ENCODE results near the gene TCTN2. TPM values are rescaled to one million over a fixed set of nuclear protein-coding genes. Genes with fewer than 3 reads are reported as not detected.
A peak's percentile ranks its signal among the peaks of the same experiment; 100 is the strongest.

The TCTN2 gene
- total and polyA plus RNA-seq, 9 of the 15 experiments (the other 6 are each of a cell fraction or from before 2014, with no cell fraction given), result 0.58 to 5.5 (median 3.6) TPM

- no peak for TF ChIP-seq ZNF274 (IDR thresholded peaks at IDR 0.05; ENCODE audit: borderline replicate concordance, low read depth, low read length)
- TF ChIP-seq ZKSCAN1 (IDR thresholded peaks at IDR 0.05; ENCODE audit: low read depth, low read length), result no peak
- no peak for TF ChIP-seq ZNF174 (CRISPR knock-in tag; IDR thresholded peaks at IDR 0.05)
- TF ChIP-seq SIX5 (IDR thresholded peaks at IDR 0.05; ENCODE audit: borderline replicate concordance in 1 of 2, insufficient read depth in 1 of 2, low read depth in 1 of 2, low read length in 2 of 2), result no peak
- TF ChIP-seq ZNF282 (CRISPR knock-in tag; IDR thresholded peaks at IDR 0.05), result no peak
- no peak for TF ChIP-seq ZC3H4 (CRISPR knock-in tag; IDR thresholded peaks at IDR 0.05; ENCODE audit: borderline replicate concordance)
- no peak for TF ChIP-seq POLR2A (conservative IDR thresholded peaks at IDR 0.05)
- TF ChIP-seq, protein P1, sequence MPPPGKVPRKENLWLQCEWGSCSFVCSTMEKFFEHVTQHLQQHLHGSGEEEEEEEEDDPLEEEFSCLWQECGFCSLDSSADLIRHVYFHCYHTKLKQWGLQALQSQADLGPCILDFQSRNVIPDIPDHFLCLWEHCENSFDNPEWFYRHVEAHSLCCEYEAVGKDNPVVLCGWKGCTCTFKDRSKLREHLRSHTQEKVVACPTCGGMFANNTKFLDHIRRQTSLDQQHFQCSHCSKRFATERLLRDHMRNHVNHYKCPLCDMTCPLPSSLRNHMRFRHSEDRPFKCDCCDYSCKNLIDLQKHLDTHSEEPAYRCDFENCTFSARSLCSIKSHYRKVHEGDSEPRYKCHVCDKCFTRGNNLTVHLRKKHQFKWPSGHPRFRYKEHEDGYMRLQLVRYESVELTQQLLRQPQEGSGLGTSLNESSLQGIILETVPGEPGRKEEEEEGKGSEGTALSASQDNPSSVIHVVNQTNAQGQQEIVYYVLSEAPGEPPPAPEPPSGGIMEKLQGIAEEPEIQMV (tag; conservative IDR thresholded peaks at IDR 0.05; ENCODE audit: low read depth), result no peak
- no peak for TF ChIP-seq RFX5 (IDR thresholded peaks at IDR 0.05; ENCODE audit: low read depth, low read length)
- no peak for TF ChIP-seq RHOXF2B (CRISPR knock-in tag; conservative IDR thresholded peaks at IDR 0.05)
- TF ChIP-seq, protein P2, sequence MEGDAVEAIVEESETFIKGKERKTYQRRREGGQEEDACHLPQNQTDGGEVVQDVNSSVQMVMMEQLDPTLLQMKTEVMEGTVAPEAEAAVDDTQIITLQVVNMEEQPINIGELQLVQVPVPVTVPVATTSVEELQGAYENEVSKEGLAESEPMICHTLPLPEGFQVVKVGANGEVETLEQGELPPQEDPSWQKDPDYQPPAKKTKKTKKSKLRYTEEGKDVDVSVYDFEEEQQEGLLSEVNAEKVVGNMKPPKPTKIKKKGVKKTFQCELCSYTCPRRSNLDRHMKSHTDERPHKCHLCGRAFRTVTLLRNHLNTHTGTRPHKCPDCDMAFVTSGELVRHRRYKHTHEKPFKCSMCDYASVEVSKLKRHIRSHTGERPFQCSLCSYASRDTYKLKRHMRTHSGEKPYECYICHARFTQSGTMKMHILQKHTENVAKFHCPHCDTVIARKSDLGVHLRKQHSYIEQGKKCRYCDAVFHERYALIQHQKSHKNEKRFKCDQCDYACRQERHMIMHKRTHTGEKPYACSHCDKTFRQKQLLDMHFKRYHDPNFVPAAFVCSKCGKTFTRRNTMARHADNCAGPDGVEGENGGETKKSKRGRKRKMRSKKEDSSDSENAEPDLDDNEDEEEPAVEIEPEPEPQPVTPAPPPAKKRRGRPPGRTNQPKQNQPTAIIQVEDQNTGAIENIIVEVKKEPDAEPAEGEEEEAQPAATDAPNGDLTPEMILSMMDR (IDR thresholded peaks at IDR 0.05 in 2 of 3, conservative IDR thresholded peaks at IDR 0.05 in 1 of 3; ENCODE audit: insufficient read depth in 2 of 3, low read depth in 1 of 3, low read length in 3 of 3), result no peak
- TF ChIP-seq ZNF165 (CRISPR knock-in tag; IDR thresholded peaks at IDR 0.05; ENCODE audit: borderline replicate concordance), result no peak; the same call in 1 of the 2 replicates
- TF ChIP-seq, protein P3, sequence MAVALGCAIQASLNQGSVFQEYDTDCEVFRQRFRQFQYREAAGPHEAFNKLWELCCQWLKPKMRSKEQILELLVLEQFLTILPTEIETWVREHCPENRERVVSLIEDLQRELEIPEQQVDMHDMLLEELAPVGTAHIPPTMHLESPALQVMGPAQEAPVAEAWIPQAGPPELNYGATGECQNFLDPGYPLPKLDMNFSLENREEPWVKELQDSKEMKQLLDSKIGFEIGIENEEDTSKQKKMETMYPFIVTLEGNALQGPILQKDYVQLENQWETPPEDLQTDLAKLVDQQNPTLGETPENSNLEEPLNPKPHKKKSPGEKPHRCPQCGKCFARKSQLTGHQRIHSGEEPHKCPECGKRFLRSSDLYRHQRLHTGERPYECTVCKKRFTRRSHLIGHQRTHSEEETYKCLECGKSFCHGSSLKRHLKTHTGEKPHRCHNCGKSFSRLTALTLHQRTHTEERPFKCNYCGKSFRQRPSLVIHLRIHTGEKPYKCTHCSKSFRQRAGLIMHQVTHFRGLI (CRISPR knock-in tag; IDR thresholded peaks at IDR 0.05), result peak; percentile 85; the same call in 1 of the 2 replicates
- TF ChIP-seq MAFK (IDR thresholded peaks at IDR 0.05; ENCODE audit: low read length), result no peak
- no peak for TF ChIP-seq BRF1 (IDR thresholded peaks at IDR 0.05; ENCODE audit: borderline replicate concordance, extremely low read depth, insufficient read length)
- TF ChIP-seq MCM5 (IDR thresholded peaks at IDR 0.05; ENCODE audit: low read depth), result no peak
- TF ChIP-seq ZNF780A (CRISPR knock-in tag; IDR thresholded peaks at IDR 0.05), result no peak
- no peak for TF ChIP-seq ZNF140 (CRISPR knock-in tag; IDR thresholded peaks at IDR 0.05)
- TF ChIP-seq, protein P4, sequence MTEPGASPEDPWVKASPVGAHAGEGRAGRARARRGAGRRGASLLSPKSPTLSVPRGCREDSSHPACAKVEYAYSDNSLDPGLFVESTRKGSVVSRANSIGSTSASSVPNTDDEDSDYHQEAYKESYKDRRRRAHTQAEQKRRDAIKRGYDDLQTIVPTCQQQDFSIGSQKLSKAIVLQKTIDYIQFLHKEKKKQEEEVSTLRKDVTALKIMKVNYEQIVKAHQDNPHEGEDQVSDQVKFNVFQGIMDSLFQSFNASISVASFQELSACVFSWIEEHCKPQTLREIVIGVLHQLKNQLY (CRISPR knock-in tag; conservative IDR thresholded peaks at IDR 0.05), result no peak
- no peak for TF ChIP-seq NBN (IDR thresholded peaks at IDR 0.05; ENCODE audit: low read depth)
- no peak for TF ChIP-seq ZC3H8 (IDR thresholded peaks at IDR 0.05)
- no peak for TF ChIP-seq KLF16 (IDR thresholded peaks at IDR 0.05)
- TF ChIP-seq, protein P5, sequence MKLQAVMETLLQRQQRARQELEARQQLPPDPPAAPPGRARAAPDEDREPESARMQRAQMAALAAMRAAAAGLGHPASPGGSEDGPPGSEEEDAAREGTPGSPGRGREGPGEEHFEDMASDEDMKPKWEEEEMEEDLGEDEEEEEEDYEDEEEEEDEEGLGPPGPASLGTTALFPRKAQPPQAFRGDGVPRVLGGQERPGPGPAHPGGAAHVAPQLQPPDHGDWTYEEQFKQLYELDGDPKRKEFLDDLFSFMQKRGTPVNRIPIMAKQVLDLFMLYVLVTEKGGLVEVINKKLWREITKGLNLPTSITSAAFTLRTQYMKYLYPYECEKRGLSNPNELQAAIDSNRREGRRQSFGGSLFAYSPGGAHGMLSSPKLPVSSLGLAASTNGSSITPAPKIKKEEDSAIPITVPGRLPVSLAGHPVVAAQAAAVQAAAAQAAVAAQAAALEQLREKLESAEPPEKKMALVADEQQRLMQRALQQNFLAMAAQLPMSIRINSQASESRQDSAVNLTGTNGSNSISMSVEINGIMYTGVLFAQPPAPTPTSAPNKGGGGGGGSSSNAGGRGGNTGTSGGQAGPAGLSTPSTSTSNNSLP (IDR thresholded peaks at IDR 0.05; ENCODE audit: borderline replicate concordance, low read depth, low read length), result no peak
- TF ChIP-seq ZNF644 (tag; IDR thresholded peaks at IDR 0.05; ENCODE audit: low read depth), result no peak
- TF ChIP-seq MAFF (IDR thresholded peaks at IDR 0.05; ENCODE audit: low read length), result no peak
Measured at GRCh38 chr12:123743002-123743401, 72.1 kb downstream of the TCTN2 start (continued).

Data from K562 (cell line).